LHCN-M2 (cell line): Measurements from ENCODE around the gene ZBTB48. TPM values are rescaled to one million over a fixed set of nuclear protein-coding genes. Genes with fewer than 3 reads are reported as not detected.
A peak's percentile ranks its signal among the peaks of the same experiment; 100 is the strongest.
"Not testable (repeated sequence)": the region's sequence is repeated elsewhere in the genome, so short reads cannot be mapped to it uniquely, and the experiment has no call there.

Source experiments
- DNase-seq: peaks from one replicate; pipeline ENCODE4 v3.0.0-alpha.2; 2012; ENCODE audit warnings: low read depth
- total RNA-seq: library from RNA; depleted of rRNA; stranded (reverse); fragments of >200 nt; gene quantifications from 2 replicates; pipeline ENCODE4 v1.2.3, GENCODE V29; 2014; rRNA removed

The ZBTB48 gene
- total RNA-seq, 1 experiment from 2014 or later: 14.2 TPM

DNA sequence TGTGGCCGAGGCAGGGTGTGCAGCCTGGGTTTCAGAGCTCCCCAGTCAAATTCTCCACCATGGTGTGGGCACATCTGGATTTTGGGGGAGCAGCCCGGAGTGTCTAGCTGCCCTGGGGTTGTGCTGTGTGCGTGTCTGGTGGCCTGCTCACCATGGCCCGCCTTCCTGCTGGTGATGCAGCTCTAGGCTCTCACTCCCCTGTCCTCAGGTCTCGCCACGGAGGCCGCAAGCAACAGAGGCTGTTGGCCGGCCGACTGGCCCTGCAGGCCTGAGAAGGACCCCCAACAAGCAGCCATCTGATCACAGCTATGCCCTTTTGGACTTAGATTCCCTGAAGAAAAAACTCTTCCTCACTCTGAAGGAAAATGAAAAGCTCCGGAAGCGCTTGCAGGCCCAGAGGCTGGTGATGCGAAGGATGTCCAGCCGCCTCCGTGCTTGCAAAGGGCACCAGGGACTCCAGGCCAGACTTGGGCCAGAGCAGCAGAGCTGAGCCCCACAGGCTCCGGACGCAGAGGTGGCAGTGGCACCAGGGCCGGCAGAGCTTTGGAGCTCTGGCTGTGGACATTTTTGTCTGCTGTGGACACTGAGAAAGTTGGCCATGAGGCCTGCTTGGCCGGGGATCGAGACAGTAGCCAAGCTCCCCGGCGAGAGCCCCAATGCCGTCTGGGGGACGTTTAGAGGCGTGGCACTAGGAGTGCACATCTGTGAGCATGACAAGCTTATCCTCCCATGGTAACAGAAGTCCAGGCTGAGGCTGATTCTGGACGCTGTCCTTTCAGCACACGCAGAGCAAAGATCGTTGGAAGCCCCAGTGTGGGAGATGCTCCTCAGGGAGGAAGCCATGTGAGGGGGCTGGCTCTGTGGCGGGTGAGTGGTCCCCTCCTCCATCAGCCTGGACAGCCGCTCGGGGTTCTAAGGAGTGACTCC, 53.1 kb downstream of the ZBTB48 start:
- no peak for DNase-seq

DNA sequence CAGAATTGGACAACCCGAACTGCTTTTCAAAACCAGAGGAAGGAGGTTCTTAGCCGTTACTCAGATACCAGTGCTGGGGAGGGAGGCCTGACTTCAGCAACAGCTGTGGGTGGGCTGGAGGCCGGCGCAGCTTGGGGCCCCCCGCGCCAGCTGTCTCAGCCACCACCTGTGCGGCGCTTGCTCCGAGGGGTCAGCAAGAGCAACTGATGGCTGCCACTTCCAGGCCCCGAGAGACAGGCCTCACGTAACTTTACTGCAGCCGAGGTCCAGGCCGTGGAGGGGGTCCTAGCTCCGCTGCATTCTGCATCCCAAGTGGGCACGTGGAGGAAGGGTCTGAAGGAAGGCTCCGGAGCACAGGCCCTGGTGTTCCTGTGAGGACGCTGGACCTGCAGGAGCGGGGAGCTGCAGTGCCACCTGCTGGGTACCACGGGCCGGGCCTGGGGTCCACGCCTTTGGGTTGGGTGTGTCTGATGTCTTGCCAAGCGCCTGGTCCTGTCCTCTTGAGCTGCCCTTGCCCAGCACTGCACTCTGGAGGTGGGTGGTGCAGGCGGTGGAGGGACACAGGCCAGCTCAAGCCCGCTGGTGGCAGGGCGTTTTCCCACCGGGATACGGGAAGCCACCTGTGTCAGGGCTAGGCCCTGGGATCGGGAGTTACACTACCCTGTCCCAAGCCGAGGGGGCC, 54.7 kb downstream of the ZBTB48 start:
- peak; percentile 23 for DNase-seq

DNA sequence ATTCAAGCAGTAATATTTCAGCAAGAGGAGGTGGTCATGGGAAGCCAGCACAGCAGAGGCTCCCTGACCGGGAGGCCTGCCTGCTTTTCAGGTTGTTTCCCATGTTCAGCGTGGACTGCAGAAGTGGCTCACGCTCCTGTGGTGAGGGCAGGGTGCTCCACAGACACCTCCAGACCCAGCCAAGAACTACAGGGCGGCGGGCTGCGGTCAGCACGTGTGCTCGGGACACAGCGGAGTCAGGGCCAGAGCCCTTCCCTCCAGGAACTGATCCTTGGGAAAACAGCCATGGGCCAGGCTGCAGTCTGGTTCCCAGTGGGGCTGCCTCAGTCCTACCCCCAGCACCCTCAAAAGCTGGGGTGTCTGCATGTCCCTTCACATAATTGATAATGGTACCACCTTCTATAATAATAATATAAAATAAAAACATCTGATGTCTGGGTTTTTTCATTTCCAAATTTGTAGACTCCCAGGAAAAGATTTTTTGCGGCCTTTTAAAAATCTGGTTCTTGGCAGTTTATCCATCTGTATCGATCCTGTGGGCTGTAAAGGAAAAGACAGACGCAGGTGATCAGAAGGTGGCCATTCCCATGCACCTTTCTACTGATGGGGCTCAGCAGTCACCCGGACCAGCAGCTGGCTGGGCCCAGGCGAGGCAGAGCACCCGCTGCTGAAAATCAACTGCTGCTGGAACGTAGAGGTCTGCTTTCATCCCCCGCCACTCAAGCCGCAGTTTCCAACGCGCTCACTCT, 55.5 kb downstream of the ZBTB48 start:
- DNase-seq: no peak

DNA sequence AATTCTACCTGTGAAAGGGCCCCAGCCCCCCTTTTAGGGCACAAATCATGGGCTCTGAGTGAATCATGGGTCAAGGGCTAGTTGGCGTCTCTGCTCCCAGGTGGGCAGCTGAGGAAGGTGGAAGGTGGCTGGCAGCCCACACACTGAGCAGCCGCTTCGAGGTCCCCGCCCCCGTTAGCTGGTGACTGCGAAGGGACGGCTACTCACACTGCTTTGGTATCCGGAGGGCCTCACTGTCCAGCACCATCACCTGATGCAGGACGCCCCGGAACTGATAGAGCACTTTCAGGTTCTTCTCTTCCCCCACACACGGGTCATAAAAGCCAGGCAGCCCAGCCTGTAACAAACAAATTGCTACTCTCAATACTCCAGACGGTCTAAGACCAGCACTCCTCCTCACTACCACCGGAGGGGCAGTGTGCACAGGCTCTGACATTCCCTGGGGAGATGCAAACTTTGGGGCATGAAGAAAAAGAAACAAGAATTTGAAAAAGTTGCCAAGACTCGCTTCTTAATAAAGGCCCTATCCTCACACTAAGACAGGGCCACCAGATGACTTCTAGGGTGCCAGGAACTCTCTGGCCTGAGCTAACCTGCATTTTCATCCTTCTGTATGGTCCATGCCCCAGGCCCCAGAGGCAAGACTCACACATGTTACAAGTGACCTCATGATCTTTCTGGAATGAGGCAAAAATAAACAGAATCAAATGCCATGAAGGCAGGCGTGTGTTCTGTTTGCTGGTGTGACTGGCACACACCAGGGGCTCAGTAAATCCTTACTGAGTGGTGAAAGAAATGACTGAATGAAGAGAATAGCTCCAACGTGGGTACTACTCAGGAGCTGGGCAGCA, 56.3 kb downstream of the ZBTB48 start:
- DNase-seq: no peak

GRCh38 chr1:6636778-6637177, 57.0 kb downstream of the ZBTB48 start:
- DNase-seq: not testable (repeated sequence)

DNA sequence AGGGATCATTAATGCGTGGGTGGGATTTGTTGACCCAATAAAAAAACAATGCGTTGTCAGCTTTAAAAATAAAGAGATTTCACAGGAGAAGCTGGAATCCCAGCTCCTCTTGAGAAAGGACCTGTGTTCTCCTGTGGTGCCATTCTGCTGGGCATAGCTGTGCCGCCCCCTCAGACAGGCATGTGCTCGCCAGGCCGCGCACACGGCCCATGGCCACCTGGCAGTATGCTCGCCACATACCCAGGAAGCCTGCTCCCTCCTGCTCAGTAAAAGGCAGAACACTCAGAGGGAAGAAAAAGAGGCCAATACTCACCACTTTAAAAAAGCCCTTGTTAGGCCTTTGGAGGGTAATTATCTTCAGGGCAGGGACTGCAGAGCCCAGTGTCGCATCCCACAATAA, 58.0 kb downstream of the ZBTB48 start:
- DNase-seq: no peak

- DNase-seq: no peak
These were observed 58.4 kb downstream of the ZBTB48 start for GRCh38 chr1:6638226-6638625.

Other genes starting within 250 kb of the ZBTB48 start
- gene ACOT7, start 186.2 kb upstream of the ZBTB48 start, total RNA-seq: 41.3 and 42.7 TPM in 2 replicates
- gene HES2, start 160.1 kb upstream of the ZBTB48 start, total RNA-seq: 0.06 TPM in 1 of 2 replicates, not detected in the other
- gene ESPN, start 155.2 kb upstream of the ZBTB48 start, total RNA-seq: not detected in 2 replicates
- 0.58 and 0.98 TPM in 2 replicates for gene TNFRSF25, start 113.8 kb upstream of the ZBTB48 start, total RNA-seq
- gene PLEKHG5, start 88.3 kb upstream of the ZBTB48 start, total RNA-seq: 1.8 and 2.2 TPM in 2 replicates
- 21.7 and 26.9 TPM in 2 replicates for gene NOL9, start 25.5 kb upstream of the ZBTB48 start, total RNA-seq
- gene TAS1R1, start 24.7 kb upstream of the ZBTB48 start, total RNA-seq: 1.2 and 2.5 TPM in 2 replicates
- 46.8 and 51.2 TPM in 2 replicates for gene KLHL21, start 22.9 kb downstream of the ZBTB48 start, total RNA-seq
- 11.5 and 11.7 TPM in 2 replicates for gene PHF13, start 33.7 kb downstream of the ZBTB48 start, total RNA-seq
- gene THAP3, start 44.9 kb downstream of the ZBTB48 start, total RNA-seq: 23.3 and 25.0 TPM in 2 replicates
- 35.8 and 41.5 TPM in 2 replicates for gene DNAJC11, start 121.8 kb downstream of the ZBTB48 start, total RNA-seq
- 69.0 and 97.2 TPM in 2 replicates for gene CAMTA1, start 205.5 kb downstream of the ZBTB48 start, total RNA-seq